Chondrocyte (in vitro differentiated cells): ENCODE results near the gene KCND3. TPM values are rescaled to one million over a fixed set of nuclear protein-coding genes. Genes with fewer than 3 reads are reported as not detected.

Source experiments
- DNase-seq: peaks from one replicate; pipeline ENCODE4 v3.0.0; 2021; ENCODE audit warnings: mixed read lengths, low spot score
- H3K27ac Mint-ChIP-seq: one replicate; pipeline ENCODE4 v1.8.0; 2021; ENCODE audit warnings: mild to moderate bottlenecking, moderate library complexity, mixed read lengths; ENCODE audit not compliant: unreplicated experiment
- H3K27me3 Mint-ChIP-seq: 2 replicates; pipeline ENCODE4 v1.8.0; 2021; ENCODE audit warnings: low read depth, mixed read lengths
- H3K36me3 Mint-ChIP-seq: 2 replicates; pipeline ENCODE4 v1.8.0; 2021; ENCODE audit warnings: low read depth, mixed read lengths
- H3K4me1 Mint-ChIP-seq: 2 replicates; pipeline ENCODE4 v1.8.0; 2021; ENCODE audit warnings: low read depth, mild to moderate bottlenecking, mixed read lengths
- H3K4me3 Mint-ChIP-seq: one replicate; pipeline ENCODE4 v1.8.0; 2021; ENCODE audit warnings: mild to moderate bottlenecking, moderate library complexity, mixed read lengths; ENCODE audit not compliant: unreplicated experiment
- H3K9me3 Mint-ChIP-seq: 2 replicates; pipeline ENCODE4 v1.8.0; 2021; ENCODE audit warnings: low read depth, mixed read lengths
- CTCF ChIP-seq: fragments of 200-600 bp; sonication (generic); IDR thresholded peaks from 2 replicates; pipeline ENCODE4 v1.5.0; 2021; ENCODE audit warnings: antibody characterized with exemption, mild to moderate bottlenecking, moderate library complexity
- total RNA-seq: library from RNA; stranded (reverse); gene quantifications from 3 replicates; pipeline ENCODE4 v1.2.1, GENCODE V29; 2021

The KCND3 gene
- total RNA-seq, 1 donor from 2014 or later, result 0.99 TPM

DNA sequence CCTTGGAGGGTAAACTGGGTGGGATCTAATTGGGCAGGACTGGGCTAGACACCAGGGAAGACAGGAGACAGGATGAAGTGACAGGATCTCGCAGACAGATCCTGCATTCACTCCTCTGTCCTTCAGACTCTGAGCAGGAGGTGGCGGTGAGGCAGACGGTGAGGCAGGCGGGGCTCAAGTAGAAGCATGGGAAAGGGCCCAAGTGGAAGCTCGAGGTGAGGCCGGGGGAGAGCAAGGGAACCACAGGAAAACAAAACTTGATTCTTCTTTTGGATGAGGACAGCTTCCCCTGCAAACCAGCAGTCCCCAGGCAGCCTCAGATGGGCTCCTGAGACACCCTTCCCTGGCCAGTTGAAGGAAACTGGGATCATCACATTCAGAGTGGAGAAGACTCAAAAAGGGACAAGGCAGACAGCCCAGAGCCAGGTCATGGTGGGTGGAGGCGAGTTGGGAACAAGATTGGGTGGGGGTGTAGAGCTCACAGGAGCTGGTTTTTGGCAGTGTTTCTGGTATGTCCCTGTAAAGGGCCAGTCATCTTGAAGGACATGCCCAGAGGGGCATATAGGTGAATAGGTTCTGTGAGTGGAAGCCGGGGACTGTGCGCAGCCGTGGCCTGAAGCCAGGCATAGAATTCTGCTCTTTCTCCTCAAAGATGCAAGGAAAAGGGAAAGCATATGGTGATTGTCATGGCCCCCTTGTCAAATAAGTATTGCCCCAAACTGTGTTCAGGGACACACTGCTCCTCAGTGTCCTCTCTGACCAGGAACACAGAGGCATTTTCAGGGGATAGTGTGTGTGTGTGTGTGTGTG is 268.3 kb downstream of the KCND3 start:
- Mint-ChIP-seq H3K4me1 (peaks cover 18% of the 10 kb centered on the region), H3K27me3 (no peaks in the 10 kb centered on the region), H3K9me3 (no peaks in the 10 kb centered on the region), H3K4me3 (no peak overlapping the region), H3K27ac (peak overlapping the region; percentile 46), H3K36me3 (peaks cover 4% of the 10 kb centered on the region)
- TF ChIP-seq CTCF, result no peak
- DNase-seq, result no peak

Other genes with a start within 250 kb of the KCND3 start
- 9.9 to 10.7 TPM (median 10.0 TPM) in 3 replicates for gene DDX20, start 233.8 kb downstream of the KCND3 start, total RNA-seq